Stimulated activated CD8-positive, alpha-beta memory T cell treated with anti-CD3 and anti-CD28 coated beads, Interleukin-4, amount 100 ng/mL, for 4 hours (primary cell): ENCODE results near the gene VEZT.
"Not testable (repeated sequence)": the region's sequence is repeated elsewhere in the genome, so short reads cannot be mapped to it uniquely, and the experiment has no call there.

ENCODE experiments used
- DNase-seq, 2 donors: peaks; one replicate each; pipeline ENCODE4 v3.0.0-alpha.2; 2020; ENCODE audit warnings: low read depth in 2 of 2, low spot score in 1 of 2

Gene VEZT

DNA sequence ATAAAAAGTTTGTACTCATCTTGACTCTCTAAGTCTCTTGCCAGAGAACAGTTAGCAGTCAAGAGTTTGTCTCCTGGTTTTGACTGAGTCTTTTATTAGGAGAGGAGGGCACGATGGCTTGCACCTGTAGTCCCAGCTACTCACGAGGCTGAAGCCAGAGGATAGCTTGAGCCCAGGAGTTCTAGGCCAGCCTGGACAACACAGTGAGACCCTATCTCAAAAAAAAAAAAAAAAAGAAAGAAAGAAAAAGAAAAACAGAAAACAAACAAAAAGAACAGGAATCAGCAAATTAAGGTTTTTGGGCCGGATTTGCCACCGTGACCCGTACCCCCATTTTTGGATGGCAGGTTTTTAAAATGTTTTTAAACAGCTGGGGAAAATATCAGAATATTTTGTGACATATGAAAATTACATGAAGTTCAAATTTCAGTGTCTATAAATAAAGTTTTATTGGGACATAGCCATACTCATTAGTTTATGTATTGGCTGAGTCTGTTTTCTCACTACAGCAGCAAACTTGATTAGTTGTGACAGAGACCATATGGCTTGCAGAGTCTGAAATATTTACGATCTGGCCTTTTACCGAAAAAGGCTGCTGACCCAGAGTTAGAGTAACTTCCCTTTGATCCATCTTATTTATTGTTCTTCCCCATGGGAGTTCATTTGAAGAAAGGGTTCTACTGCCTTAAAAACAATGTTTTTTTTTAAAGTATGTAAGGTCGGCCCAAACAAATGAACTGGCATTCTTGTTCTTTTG is 31.2 kb downstream of the VEZT start:
- DNase-seq = no peak

DNA sequence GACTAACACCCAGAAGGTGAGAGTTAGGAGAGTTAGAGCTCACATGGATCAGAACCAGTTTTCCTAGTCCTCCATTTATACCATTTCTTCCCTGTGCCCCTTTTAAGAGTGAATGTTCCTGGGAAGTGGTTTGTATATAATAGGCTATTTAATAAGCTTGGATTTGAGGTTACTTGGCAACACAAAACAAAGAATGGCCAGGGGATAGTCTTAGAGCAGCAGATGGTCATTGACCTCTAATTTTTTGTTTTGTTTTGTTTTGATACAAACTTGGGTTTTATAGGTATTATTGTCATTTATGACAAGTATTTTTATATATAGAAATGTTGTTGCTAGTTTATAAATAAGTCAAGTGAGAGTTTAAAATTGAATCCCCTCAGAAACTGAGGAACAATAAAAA is 35.8 kb downstream of the VEZT start:
- DNase-seq = no peak

DNA sequence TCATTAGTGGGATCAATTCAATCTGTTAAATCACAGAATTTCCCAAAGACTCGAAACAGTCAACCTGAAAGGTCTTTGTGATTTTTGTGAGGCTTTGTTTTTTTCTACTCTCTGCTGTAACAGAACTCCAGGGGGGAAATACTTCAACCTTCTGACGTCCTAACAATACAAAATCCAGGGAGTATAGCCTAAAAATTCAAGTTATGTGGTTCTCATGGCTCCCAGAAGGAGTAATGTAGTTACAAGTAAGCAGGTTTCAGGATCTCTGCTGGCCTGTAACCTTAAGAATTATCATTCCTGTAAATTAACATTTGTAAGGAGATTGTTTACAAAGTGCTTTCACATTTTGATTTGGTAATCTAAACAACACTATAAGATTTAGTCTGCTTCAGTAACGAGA is 39.9 kb downstream of the VEZT start:
- no peak for DNase-seq

DNA sequence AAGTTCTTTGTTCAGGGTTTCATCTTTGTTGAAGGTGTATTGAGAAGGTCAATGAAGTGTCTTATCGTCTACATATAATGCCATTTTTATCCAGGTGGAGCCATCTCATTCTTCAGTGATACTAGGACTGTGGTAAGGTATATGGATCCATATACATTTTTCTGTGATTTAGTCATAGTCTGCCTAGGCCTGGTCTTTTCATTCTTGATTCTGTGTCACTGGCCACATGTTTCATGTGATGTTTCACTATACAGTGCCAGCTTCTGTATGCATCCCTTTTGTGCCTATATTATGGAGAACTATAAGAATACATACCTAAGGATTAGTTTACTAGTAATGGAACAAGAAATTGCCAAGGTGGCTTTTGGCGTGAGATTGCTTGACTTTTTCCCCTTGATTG is 40.5 kb downstream of the VEZT start:
- no peak for DNase-seq

DNA sequence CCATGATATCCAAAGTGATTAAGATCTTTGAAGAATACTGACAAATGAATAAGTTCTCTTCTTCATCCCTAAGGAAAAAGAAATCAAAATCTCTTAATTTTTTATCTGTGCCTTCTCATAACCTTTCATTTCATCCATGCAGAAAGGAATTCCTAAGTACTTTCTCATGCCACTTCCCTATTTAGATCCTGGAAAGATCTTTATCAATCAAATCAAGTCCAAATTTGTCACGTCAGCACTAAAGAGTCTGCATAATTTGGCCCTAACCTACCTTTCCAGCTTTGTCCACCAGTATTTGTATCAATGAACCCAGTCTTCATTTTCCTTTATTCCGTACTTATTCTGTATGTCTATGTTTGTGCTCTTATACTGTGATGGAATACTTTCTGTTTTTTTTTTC is 41.2 kb downstream of the VEZT start:
- DNase-seq = no peak

DNA sequence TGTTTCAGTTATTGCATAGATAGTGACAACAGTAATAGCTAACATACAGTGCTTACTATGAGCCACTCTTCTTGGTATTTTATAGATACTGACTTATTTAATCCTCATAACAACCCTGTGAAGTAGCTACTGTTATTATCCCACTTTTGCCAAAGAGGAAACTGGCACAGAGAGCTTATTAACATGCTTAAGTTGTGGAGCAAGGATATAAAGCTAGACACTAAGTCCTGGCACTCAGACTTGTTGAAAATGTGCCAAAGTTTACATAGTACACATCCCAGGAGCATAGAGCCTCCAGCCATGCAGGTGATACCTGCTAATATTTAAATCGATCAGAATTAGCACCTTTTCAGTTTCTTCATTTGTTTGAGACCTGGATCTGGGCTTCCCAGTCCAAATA is 41.8 kb downstream of the VEZT start:
- no peak for DNase-seq

DNA sequence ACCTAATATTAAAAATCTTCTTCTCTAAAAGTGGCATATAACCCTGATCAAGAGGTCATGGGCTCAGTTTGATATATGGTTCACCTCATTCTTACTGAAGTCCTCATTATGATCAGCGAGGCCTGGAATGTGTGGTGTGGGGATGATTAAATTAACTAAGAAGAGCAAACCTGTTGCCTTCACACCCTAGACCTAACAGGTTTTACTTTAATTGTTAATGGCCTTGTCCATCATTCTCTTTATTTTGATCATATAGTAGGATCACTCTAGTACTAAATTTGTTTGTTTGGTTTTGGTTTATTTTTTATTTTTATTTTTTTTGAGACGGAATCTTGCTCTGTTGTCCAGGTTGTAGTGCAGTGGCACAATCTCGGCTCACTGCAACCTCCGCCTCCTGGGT is 43.5 kb downstream of the VEZT start:
- DNase-seq = no peak

DNA sequence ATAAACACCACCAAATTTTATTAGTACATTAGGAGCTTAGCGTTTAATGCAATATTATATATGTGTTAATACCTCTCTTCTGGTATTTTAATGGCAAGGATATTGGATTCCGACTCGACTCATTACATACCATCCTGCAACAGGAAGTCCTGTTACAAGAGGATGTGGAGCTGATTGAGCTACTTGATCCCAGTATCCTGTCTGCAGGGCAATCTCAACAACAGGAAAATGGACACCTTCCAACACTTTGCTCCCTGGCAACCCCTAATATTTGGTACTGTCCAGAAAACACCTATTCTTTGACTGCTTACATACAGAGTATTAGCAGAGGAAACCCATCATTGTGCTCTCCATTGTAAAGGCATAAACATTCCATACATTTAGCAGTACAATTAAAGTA is 45.2 kb downstream of the VEZT start:
- DNase-seq = no peak

DNA sequence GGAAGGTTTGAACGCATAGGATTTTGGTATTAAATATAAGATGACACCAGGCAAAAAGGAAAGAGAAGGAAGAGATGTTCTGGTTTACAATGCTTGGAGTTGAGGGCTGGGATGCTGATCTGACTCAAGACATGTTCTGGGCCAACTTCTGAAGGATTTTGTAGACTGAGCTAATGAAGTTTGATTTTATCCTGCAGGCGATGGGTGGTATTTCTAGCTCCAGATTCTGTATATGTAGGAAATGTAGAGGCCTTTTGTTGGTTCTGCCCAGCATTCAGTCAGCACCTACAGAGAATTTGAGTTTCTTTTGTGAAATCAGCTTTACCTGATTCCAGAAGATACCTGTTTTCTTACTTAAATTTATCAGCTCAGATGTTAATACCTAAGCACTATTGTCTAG is 48.2 kb downstream of the VEZT start:
- DNase-seq = no peak

DNA sequence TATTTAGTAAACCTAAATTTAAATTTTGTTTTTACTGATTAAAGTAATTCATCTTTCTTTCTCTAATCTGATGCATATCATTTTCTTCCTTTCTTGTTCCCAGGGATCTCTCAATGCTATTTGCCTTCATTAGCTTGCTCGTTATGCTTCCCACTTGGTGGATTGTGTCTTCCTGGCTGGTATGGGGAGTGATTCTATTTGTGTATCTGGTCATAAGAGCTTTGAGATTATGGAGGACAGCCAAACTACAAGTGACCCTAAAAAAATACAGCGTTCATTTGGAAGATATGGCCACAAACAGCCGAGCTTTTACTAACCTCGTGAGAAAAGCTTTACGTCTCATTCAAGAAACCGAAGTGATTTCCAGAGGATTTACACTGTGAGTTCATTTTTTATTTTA is 48.6 kb downstream of the VEZT start:
- no peak for DNase-seq

DNA sequence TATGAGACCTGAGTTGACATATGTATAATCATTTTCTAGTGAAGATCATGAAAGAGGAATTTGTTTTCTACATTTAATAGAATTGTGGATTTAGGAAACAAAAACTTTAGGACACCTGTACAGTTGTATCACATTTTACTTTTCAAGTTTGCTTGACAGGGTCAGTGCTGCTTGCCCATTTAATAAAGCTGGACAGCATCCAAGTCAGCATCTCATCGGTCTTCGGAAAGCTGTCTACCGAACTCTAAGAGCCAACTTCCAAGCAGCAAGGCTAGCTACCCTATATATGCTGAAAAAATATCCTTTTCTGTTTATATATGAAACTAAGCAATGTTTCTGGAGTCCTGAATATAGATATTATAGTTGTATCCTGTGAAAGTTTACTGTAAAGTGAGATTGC is 52.3 kb downstream of the VEZT start:
- no peak for DNase-seq

DNA sequence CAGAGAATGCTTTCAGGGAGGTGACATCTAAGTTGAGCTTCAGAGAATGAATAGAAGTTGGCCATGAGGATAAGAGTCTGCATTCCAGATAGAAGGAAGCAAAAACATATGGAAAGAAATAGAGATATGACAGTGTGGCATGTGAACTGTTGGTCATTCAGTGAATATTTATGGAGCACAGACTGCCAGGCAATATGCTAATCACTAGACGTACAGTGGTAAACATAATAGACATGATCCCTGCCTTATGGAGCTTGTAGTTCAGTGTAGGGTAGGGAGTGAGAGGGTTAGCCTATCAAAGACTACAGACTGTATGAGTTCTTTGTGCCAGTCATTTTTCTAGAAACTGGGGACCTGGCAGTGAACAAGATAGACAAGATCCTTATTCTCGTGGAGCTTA is 53.9 kb downstream of the VEZT start:
- DNase-seq = no peak

DNA sequence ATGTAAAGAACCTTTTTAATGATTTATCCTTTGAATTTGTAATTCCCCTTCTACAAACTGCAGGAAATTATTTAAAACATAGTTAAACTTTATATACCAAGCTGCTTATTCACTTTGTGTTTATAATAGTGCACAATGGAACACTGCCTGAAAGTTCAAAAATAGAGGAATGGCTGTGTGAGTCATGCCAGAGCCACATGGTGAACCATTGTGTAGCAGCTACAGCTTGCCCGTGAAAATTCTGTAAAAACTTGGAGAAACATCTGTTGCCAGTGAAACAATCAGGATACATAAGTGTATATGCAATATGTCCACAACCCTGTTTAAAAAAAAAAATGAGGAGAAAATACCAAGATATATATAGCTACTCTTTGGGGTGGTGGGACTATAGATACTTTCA is 59.5 kb downstream of the VEZT start:
- no peak for DNase-seq

DNA sequence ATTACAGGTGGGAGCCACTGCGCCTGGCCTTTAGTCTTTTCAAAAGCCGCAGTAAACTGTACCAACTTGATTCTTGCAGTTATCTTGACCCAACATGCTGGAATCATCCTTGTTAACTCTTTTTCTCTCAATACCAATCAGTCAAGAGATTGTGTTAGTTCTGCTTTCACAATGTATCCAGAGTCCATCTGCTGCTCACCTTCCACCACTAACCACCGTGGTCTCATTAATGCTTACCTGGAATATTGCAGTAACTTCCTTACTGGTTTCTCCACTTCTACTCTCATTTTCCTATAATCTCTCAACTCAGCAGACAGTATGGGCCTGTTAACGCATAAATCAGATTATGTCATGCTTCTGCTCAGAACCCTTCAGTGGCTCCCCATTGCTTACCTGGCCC is 62.2 kb downstream of the VEZT start:
- no peak for DNase-seq

DNA sequence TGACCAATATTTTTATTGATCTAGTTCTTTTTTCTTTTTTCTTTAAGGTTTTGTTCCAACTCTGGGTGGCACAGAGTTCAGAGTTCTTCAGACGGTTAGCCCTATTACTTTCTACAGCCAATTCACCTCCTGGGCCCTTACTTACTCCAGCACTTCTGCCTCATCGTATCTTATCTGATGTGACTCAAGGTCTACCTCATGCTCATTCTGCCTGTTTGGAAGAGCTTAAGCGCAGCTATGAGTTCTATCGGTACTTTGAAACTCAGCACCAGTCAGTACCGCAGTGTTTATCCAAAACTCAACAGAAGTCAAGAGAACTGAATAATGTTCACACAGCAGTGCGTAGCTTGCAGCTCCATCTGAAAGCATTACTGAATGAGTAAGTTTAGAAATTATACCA is 64.7 kb downstream of the VEZT start:
- DNase-seq = no peak

DNA sequence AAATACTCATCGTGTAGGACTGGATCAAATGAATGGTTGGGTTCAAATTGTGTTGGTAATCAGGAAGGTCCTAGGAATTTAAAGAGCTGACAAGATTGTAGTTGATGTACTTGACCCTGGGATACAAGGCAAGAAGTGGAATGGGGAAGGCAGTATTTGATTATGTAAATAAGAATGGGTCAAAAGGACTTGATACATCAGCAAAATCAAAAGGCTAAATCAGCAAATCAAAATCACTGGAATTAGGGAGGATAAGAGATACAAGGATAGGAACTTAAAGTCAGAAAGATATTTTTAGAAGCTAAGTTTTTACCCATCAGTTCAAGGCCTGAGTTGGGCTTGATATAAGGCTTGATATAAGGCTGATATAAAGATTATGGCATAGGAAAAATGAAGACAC is 65.8 kb downstream of the VEZT start:
- DNase-seq = no peak

DNA sequence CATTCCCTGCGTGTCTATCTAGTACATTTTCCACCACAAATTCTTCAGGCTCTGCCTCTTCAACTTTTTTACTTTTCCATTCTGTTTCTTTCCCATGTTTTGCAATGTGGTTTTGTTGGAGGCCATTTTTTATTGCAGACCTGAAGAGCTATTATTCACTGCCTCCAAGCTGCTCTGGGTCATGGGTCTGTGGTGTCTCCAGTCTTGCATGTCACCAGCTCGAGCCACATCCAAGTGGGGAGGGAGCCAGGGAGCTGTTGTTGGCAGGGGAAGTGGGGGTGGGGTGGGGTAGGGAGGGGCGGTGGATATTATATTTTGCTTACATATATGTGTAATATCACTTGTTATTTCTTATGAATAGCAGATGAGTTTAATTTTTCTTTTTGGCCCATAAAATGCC is 69.1 kb downstream of the VEZT start:
- no peak for DNase-seq

DNA sequence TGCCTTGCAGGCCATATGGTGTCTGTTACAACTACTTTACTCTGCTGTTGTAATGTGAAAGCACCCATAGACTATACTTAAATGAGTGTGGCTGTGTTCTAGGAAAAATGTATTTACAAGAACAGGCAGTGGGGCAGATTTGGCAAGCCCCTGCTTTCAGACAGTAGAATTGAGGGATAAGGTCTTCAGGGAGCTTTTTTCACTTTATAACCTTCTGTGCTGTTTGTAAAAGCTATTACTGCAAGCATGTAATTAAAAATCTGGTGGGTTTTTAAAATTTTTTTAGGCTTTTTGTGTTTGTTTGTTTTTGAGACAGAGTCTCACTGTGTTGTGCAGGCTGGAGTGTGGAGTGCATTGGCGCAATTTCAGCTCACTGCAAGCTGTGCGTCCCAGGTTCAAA is 73.9 kb downstream of the VEZT start:
- DNase-seq = no peak

DNA sequence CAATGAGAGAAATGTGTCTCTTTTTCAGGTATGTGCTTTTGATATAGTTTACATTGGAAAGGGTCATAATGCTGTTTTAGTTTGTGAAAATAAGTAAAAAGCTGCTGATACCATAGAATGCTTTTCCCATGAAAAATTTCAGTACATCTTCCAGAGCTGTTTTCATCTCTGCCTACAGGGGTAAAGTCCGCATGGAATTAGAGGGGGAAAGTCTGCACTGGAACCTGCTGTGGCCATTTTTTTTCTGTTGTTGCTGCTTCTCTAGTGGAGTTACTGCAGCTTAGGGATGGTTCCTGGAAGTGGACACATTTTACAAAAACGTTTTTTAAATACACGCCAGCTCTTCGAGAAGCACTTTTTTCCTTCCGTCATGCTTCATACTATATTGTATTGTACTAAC is 81.3 kb downstream of the VEZT start:
- no peak for DNase-seq

DNA sequence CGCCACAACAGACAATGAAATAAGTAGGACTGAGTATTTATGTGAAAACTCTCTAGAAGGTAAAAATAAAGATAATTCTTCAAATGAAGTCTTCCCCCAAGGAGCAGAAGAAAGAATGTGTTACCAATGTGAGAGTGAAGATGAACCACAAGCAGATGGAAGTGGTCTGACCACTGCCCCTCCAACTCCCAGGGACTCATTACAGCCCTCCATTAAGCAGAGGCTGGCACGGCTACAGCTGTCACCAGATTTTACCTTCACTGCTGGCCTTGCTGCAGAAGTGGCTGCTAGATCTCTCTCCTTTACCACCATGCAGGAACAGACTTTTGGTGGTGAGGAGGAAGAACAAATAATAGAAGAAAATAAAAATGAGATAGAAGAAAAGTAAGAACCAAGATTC is 82.7 kb downstream of the VEZT start:
- no peak for DNase-seq

DNA sequence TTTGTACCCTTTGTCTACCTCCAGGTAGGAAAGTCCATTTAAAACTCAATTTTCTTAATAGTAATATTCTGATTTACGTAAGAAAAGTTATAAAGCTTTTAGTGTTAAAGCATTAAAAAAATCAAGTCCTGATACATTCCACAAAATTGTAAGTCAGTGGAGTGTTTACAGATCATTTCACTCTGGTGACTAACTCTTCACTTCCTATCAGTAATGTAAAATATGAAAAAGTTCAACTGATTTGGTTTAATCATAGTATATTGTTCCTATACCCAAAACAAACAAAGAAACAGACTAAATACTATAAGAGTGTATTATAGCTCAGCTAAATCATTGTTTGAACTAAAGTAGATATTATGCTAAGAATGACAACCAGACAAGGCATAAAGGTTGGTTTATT is 85.9 kb downstream of the VEZT start:
- no peak for DNase-seq

DNA sequence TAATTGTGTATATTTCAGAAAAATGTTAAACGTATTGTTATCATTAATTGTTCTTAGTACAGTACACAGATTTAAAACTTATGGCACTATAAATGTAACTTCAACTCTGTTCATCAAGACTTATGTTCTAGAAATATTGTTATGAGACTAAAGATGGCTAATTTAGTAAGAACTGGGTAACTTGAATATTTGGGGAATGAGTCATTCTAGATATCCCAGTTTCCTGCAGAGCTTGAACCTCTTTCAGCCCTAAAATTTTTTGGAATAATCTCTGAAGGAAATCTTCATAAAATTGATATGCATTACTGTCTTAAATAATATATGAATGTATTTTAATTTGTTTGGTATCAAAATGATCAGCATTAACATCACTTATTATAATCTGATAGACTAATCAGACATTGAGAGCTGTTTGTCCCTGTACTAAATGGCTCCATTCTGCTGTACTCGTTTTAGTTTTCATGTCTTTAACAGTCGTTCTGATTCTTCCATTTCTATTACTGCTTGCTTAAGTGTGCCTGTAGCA is 87.1 kb downstream of the VEZT start:
- no peak for DNase-seq

DNA sequence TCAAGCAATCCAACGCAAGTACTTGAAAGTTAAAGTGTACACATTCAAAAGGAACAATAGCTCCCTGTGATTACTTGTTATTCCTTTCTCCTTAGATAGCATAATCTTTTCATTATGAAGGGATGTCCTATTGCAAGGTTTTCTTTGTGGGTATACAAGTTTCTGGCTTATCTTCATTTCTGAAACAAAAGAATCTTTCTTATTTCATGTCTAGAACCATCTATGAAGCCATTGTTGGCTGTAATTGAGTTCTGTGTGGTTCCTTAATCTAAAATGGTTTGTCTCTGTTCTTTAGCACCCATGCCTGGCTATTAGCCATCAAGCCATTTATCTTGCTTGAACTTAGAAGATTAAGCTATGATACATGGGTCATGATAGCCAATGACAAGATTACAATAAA is 95.0 kb downstream of the VEZT start:
- DNase-seq = no peak

DNA sequence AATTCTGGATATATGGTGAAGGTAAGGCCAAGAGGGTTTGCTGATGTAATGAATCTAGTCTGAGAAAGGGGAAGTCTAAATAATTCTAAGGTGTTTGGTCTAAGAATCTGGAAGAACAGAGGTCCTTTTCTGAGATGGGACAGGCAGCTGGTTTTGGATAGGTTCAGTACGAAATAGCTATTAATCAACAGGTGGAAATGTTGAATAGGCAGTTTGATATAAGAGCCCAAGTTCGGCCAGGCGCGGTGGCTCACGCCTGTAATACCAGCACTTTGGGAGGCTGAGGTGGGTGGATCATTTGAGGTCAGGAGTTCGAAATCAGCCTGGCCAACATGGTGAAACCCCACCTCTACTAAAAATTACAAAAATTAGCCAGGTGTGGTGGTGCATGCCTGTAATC is 97.1 kb downstream of the VEZT start:
- DNase-seq = not testable (repeated sequence)
